Keratinocyte (primary cell): Measurements from ENCODE around the gene CNEP1R1.

ENCODE experiments used
- EZH2 ChIP-seq: IDR thresholded peaks from one replicate; pipeline ENCODE4 v1.6.1; 2012; ENCODE audit warnings: inconsistent platforms, mild to moderate bottlenecking, low read length, moderate library complexity
- TF ChIP-seq, protein P1 (sequence below), 3 experiments: IDR thresholded peaks in 1 of 3; conservative IDR thresholded peaks in 1 of 3; optimal IDR thresholded peaks in 1 of 3; 2 replicates in 2 of 3; 3 replicates in 1 of 3; pipeline versions ENCODE3 to v1.5.1; 2011; ENCODE audit warnings: low read length in 3 of 3, mild to moderate bottlenecking in 3 of 3, moderate library complexity in 2 of 3, control low read depth in 1 of 3, inconsistent platforms in 1 of 3; ENCODE audit not compliant: insufficient read depth in 2 of 3; ENCODE audit errors: extremely low read depth in 1 of 3

DNA sequence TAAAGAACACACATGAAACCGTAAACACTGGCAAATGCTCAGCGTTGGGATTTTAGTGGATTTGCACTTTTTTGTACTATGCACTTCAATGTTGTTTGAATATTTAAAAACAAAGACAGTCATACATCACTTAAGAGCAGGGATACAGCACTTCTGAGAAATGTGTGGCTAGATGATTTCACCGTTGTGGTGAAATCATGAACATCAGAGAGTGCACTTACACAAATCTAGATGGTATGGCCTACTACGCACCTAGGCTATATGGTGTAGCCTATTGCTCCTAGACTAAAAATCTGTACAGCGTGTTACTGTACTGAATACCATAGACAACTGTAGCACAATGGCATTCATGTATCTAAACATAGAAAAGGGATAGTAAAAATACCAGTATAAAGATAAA, 37.6 kb upstream of the CNEP1R1 start:
- TF ChIP-seq, protein P1, sequence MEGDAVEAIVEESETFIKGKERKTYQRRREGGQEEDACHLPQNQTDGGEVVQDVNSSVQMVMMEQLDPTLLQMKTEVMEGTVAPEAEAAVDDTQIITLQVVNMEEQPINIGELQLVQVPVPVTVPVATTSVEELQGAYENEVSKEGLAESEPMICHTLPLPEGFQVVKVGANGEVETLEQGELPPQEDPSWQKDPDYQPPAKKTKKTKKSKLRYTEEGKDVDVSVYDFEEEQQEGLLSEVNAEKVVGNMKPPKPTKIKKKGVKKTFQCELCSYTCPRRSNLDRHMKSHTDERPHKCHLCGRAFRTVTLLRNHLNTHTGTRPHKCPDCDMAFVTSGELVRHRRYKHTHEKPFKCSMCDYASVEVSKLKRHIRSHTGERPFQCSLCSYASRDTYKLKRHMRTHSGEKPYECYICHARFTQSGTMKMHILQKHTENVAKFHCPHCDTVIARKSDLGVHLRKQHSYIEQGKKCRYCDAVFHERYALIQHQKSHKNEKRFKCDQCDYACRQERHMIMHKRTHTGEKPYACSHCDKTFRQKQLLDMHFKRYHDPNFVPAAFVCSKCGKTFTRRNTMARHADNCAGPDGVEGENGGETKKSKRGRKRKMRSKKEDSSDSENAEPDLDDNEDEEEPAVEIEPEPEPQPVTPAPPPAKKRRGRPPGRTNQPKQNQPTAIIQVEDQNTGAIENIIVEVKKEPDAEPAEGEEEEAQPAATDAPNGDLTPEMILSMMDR (optimal IDR thresholded peaks at IDR 0.05 in 1 of 3, IDR thresholded peaks at IDR 0.05 in 1 of 3, conservative IDR thresholded peaks at IDR 0.05 in 1 of 3; ENCODE audit: extremely low read depth in 1 of 3, insufficient read depth in 2 of 3, low read length in 3 of 3) = no peak
- no peak for TF ChIP-seq EZH2
